BE2C (cell line): ENCODE data around the gene GALNT2.
A peak's percentile ranks its signal among the peaks of the same experiment; 100 is the strongest.

ENCODE experiments used
- DNase-seq: peaks from one replicate; pipeline ENCODE4 v3.0.0-alpha.2; 2020
- H3K27me3 ChIP-seq: fragments of 250-450 bp; sonication (Bioruptor Pico); 2 replicates; pipeline ENCODE4 v1.5.1; 2020; ENCODE audit warnings: mild to moderate bottlenecking
- H3K36me3 ChIP-seq: fragments of 250-450 bp; sonication (Bioruptor Pico); 2 replicates; pipeline ENCODE4 v1.5.1; 2020; ENCODE audit warnings: mild to moderate bottlenecking
- H3K4me1 ChIP-seq: fragments of 250-450 bp; sonication (Bioruptor Pico); 2 replicates; pipeline ENCODE4 v1.5.1; 2020
- H3K4me3 ChIP-seq: 2 replicates; pipeline ENCODE4 v1.5.1; 2011; ENCODE audit warnings: low read depth, low read length
- H3K9me3 ChIP-seq: fragments of 250-450 bp; sonication (Bioruptor Pico); 2 replicates; pipeline ENCODE4 v1.5.1; 2020
- CTCF ChIP-seq: IDR thresholded peaks from 2 replicates; pipeline ENCODE4 v1.5.1; 2012; ENCODE audit warnings: mild to moderate bottlenecking, low read depth, low read length

Gene GALNT2

DNA sequence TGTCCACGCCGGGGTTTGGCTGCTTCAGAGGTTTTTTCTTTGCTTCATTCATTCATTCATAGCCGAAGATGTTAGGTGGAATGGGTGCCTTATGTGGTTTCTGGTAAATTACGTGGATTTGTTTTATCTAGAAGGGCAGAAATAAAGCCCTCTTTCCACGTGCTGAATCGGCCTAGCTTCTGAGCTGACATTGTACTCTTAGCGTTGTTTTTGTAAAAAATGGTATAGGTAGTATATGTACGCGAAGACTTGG lies 1.5 kb downstream of the GALNT2 start:
- TF ChIP-seq CTCF = no peak
- DNase-seq = no peak
- Histone ChIP-seq H3K4me3 (peak overlapping the region; percentile 94), H3K9me3 (no peaks in the 10 kb centered on the region), H3K36me3 (no peaks in the 10 kb centered on the region), H3K27me3 (no peaks in the 10 kb centered on the region), H3K4me1 (no peaks in the 10 kb centered on the region; the same call in 1 of the 2 replicates)

- no peaks in the 10 kb centered on the region for H3K9me3 ChIP-seq
- peak; percentile 34 for TF ChIP-seq CTCF
- no peaks in the 10 kb centered on the region for H3K27me3 ChIP-seq
- peak overlapping the region; percentile 94 for H3K4me3 ChIP-seq
- H3K36me3 ChIP-seq = no peaks in the 10 kb centered on the region
- H3K4me1 ChIP-seq = no peaks in the 10 kb centered on the region; the same call in 1 of the 2 replicates
- no peak for DNase-seq
Measured at GRCh38 chr1:230068952-230069684, 2.1 kb downstream of the GALNT2 start.

DNA sequence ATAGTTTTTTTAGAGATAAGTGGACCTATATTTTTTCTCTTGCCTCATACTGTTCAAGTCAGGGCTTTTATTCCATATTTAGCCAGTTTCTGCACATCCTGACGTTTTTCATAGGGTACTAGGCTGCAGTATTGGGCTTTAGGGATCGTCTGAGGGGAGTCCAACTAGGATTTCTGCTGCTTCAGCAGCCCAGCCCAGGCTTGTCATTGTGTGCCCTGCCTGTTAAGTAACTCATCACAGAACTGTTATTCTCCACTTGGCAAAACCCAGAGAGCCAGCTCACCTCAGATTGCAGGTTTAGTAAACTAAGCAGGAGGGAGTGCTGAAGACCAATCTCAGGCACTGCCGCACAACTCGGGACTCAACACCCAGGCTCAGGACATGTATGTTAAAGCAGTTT lies 2.8 kb downstream of the GALNT2 start:
- no peaks in the 10 kb centered on the region; the same call in 1 of the 2 replicates for H3K4me1 ChIP-seq
- no peak for TF ChIP-seq CTCF

DNA sequence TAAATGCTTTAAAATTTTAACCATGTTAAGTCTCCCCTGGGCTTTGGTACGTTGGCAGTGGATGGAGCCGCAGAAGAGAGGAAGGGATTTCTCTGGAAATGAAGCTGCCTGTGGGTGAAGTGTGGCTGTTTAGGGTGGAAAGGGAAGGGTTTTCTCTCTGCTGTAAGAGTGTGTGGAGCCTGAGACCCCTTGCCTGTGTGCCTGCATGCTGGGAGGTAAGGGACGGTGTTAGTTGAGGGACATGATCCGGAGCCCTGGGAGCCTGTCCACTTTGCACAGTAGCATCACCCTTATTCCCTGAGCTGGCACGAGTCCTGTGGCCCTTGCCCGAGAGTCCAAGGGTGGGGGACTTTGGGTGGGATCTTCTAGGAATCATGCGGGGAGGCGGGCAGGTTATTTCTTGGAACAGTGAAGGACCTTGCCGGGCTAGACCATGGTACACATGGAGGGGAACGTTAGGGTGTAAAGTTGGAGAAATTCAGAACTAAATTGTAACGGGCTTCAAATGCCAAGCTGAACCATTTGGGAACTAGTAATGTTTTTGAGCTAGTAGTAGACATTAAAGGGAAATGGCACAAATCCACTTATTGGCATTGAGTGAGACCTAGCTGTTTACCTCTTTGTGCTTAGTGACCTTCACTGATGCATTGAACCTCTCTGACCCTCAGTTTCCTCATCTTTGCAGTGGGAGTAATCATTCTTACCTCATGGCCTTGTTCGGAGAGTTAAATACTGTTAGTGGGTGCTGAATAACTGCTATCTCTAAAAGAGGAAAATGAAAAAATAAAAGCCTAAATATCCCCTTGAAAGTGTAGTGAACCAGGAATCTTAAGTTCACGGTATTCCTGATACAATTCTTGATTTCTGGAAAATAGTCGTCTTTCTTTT lies 3.5 kb downstream of the GALNT2 start:
- no peak overlapping the region for H3K4me3 ChIP-seq
- H3K9me3 ChIP-seq = no peaks in the 10 kb centered on the region
- H3K4me1 ChIP-seq = no peaks in the 10 kb centered on the region; the same call in 1 of the 2 replicates
- no peak for DNase-seq
- no peaks in the 10 kb centered on the region for H3K27me3 ChIP-seq
- TF ChIP-seq CTCF = no peak
- no peaks in the 10 kb centered on the region for H3K36me3 ChIP-seq

More for the DNA sequence above, 2.8 kb downstream of the GALNT2 start:
- no peaks in the 10 kb centered on the region for H3K36me3 ChIP-seq
- no peaks in the 10 kb centered on the region for H3K9me3 ChIP-seq
- no peaks in the 10 kb centered on the region for H3K27me3 ChIP-seq
- no peak overlapping the region; the same call in 1 of the 2 replicates for H3K4me3 ChIP-seq
- no peak for DNase-seq

DNA sequence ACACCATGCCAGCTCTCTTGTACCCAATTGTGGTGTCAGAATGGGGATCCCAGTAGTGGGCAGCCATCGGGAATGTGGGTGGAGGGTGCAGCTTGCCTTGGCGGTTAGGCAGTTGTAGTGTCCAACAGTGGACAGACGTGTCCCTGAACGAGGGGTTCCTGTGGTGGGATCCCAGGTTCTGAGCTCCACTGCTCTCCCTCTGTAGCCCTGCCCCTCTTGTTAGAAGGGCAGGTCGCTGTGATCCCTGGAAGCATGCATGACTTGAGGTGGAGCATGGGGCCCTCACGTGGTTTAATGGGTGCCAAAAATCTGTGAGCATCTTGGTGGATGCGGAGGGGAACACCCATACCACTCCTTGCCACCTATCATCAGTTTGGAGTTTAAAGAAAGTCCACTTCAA lies 4.3 kb downstream of the GALNT2 start:
- Histone ChIP-seq H3K36me3 (no peaks in the 10 kb centered on the region; the same call in 1 of the 2 replicates), H3K27me3 (no peaks in the 10 kb centered on the region), H3K4me3 (no peak overlapping the region), H3K9me3 (no peaks in the 10 kb centered on the region), H3K4me1 (no peaks in the 10 kb centered on the region; the same call in 1 of the 2 replicates)
- no peak for DNase-seq
- no peak for TF ChIP-seq CTCF

- no peak overlapping the region for H3K4me3 ChIP-seq
- no peaks in the 10 kb centered on the region for H3K27me3 ChIP-seq
- TF ChIP-seq CTCF = no peak
- H3K4me1 ChIP-seq = no peaks in the 10 kb centered on the region
- H3K9me3 ChIP-seq = no peaks in the 10 kb centered on the region
- no peaks in the 10 kb centered on the region; the same call in 1 of the 2 replicates for H3K36me3 ChIP-seq
- no peak for DNase-seq
Measured at GRCh38 chr1:230072296-230072695, 5.3 kb downstream of the GALNT2 start.
